Hematopoietic multipotent progenitor cell treated with erythropoietin and hydrocortisone succinate and interleukin-3 and kit ligand, for 8 days (in vitro differentiated cells): Measurements from ENCODE around the gene NEK11.

Experiments used
- DNase-seq: peaks from one replicate; pipeline ENCODE4 v3.0.0-alpha.2; 2015

The NEK11 gene

GRCh38 chr3:131361464-131362421, 335.1 kb downstream of the NEK11 start:
- peak; percentile 94 for DNase-seq

GRCh38 chr3:131363275-131363674, 336.6 kb downstream of the NEK11 start:
- DNase-seq: no peak

GRCh38 chr3:131370935-131371687, 344.4 kb downstream of the NEK11 start:
- DNase-seq: no peak

GRCh38 chr3:131371688-131372066, 345.0 kb downstream of the NEK11 start:
- DNase-seq: no peak

GRCh38 chr3:131374741-131375140, 348.1 kb downstream of the NEK11 start:
- DNase-seq: no peak

GRCh38 chr3:131380821-131381444, 354.3 kb downstream of the NEK11 start:
- DNase-seq: peak; percentile 16

GRCh38 chr3:131381445-131382291, 355.0 kb downstream of the NEK11 start, which contains the start of gene NUDT16:
NUDT16 (plus strand) TSS chr3:131381774; CDS start chr3:131381805, 31 bp downstream.
- DNase-seq: peak; percentile 98

- DNase-seq: peak; percentile 48
These were observed 359.9 kb downstream of the NEK11 start for GRCh38 chr3:131386429-131387165.

GRCh38 chr3:131387796-131388489, 361.3 kb downstream of the NEK11 start:
- no peak for DNase-seq

GRCh38 chr3:131388490-131388799, 361.8 kb downstream of the NEK11 start:
- no peak for DNase-seq

- no peak for DNase-seq
These were observed 363.7 kb downstream of the NEK11 start for GRCh38 chr3:131390331-131390730.

- DNase-seq: no peak
These were observed 366.4 kb downstream of the NEK11 start for GRCh38 chr3:131393051-131393450.

GRCh38 chr3:131393868-131394267, 367.2 kb downstream of the NEK11 start:
- DNase-seq: no peak

GRCh38 chr3:131394400-131394799, 367.7 kb downstream of the NEK11 start:
- no peak for DNase-seq

GRCh38 chr3:131396170-131396569, 369.5 kb downstream of the NEK11 start:
- DNase-seq: no peak

GRCh38 chr3:131397889-131398288, 371.2 kb downstream of the NEK11 start:
- DNase-seq: no peak
